Mesendoderm (in vitro differentiated cells): ENCODE results near the gene MAN1A1.

ENCODE experiments used
- DNase-seq: peaks from one replicate; pipeline ENCODE4 v3.0.0; 2013
- H2AK5ac ChIP-seq: 2 replicates; pipeline ENCODE4 v1.6.1; 2013; ENCODE audit warnings: low read length, inconsistent platforms
- H2BK120ac ChIP-seq: 2 replicates; pipeline ENCODE4 v1.6.1; 2013; ENCODE audit warnings: low read depth, mild to moderate bottlenecking, low read length, moderate library complexity, mixed read lengths
- H2BK15ac ChIP-seq: replicated peaks from 2 replicates; pipeline ENCODE4 v1.6.1; 2013; ENCODE audit warnings: low read depth, mild to moderate bottlenecking, moderate library complexity
- H2BK5ac ChIP-seq: 2 replicates; pipeline ENCODE4 v1.6.1; 2013; ENCODE audit warnings: low read length, inconsistent platforms
- H3K18ac ChIP-seq: 2 replicates; pipeline ENCODE4 v1.6.1; 2013; ENCODE audit warnings: mild to moderate bottlenecking, low read length, mixed read lengths
- H3K23ac ChIP-seq: one replicate; pipeline ENCODE4 v1.6.1; 2013; ENCODE audit warnings: low read length
- H3K27ac ChIP-seq: 2 replicates; pipeline ENCODE4 v1.5.1; 2013; ENCODE audit warnings: low read depth, mild to moderate bottlenecking, inconsistent platforms, low read length, moderate library complexity
- H3K27me3 ChIP-seq: 2 replicates; pipeline ENCODE4 v1.6.1; 2013; ENCODE audit warnings: low read length, control low read depth, mild to moderate bottlenecking, inconsistent platforms; ENCODE audit not compliant: insufficient read depth, poor library complexity
- H3K36me3 ChIP-seq: 2 replicates; pipeline ENCODE4 v1.6.1; 2013; ENCODE audit warnings: low read length, inconsistent platforms; ENCODE audit not compliant: control insufficient read depth, insufficient read depth
- H3K4ac ChIP-seq: one replicate; pipeline ENCODE4 v1.6.1; 2013; ENCODE audit warnings: low read depth, mild to moderate bottlenecking, low read length, moderate library complexity
- H3K4me1 ChIP-seq: 2 replicates; pipeline ENCODE4 v1.6.1; 2013; ENCODE audit warnings: low read depth, low read length, inconsistent platforms; ENCODE audit not compliant: control insufficient read depth
- H3K4me2 ChIP-seq: 2 replicates; pipeline ENCODE4 v1.6.1; 2013; ENCODE audit warnings: low read length
- H3K4me3 ChIP-seq: 2 replicates; pipeline ENCODE4 v1.5.1; 2013; ENCODE audit warnings: mild to moderate bottlenecking, low read length
- H3K56ac ChIP-seq: one replicate; pipeline ENCODE4 v1.6.1; 2013; ENCODE audit warnings: low read length
- H3K79me1 ChIP-seq: 2 replicates; pipeline ENCODE4 v1.6.1; 2013; ENCODE audit warnings: low read length, inconsistent platforms
- H3K79me2 ChIP-seq: 2 replicates; pipeline ENCODE4 v1.6.1; 2013; ENCODE audit warnings: mild to moderate bottlenecking, low read length; ENCODE audit not compliant: control insufficient read depth, insufficient read depth
- H3K9ac ChIP-seq: 2 replicates; pipeline ENCODE4 v1.6.1; 2013; ENCODE audit warnings: low read length, inconsistent platforms
- H4K5ac ChIP-seq: one replicate; pipeline ENCODE4 v1.6.1; 2013; ENCODE audit warnings: low read length
- H4K8ac ChIP-seq: one replicate; pipeline ENCODE4 v1.6.1; 2013; ENCODE audit warnings: low read depth, mild to moderate bottlenecking, control low read depth, low read length, moderate library complexity
- WGBS: extraction: QIAGEN DNeasy Blood & Tissue Kit; methylation state at CpG from one replicate; pipeline ENCODE4 v1.1.7; 2013; ENCODE audit warnings: low lambda C conversion rate, missing lambda C conversion rate; ENCODE audit not compliant: insufficient coverage; ENCODE audit errors: extremely low coverage; 5-methylcytosine and 5-hydroxymethylcytosine counted together

Gene MAN1A1

DNA sequence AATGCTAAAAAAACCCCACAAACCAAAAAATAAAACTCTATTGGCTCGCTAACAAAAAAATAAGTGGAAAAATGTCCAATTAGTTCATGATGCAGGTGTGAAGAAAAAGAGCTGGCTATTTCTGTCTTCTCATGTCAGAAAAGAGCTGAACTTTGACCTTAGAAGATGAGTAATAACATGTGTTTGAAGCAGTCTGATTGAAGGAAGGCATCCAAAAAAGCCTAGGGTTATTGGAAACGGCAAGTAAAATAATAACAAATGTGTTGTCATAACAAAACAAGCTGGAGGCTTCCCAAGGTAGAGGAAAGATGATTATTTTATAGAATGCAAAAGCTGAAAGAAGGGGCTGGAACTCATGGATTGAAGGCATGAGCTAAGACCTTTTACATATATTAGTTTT lies 176.7 kb downstream of the MAN1A1 start:
- Histone ChIP-seq H2AK5ac (no peak overlapping the region), H3K18ac (no peak overlapping the region), H3K27ac (no peak overlapping the region), H3K36me3 (no peaks in the 10 kb centered on the region), H2BK120ac (no peak overlapping the region), H3K4me1 (no peaks in the 10 kb centered on the region), H3K27me3 (no peaks in the 10 kb centered on the region), H3K79me2 (no peaks in the 10 kb centered on the region), H2BK15ac (no peak overlapping the region), H2BK5ac (no peak overlapping the region), H3K79me1 (no peaks in the 10 kb centered on the region), H3K9ac (no peak overlapping the region), H4K8ac (no peak overlapping the region), H3K4ac (no peak overlapping the region), H4K5ac (no peak overlapping the region), H3K56ac (no peak overlapping the region), H3K4me2 (no peak overlapping the region), H3K4me3 (no peak overlapping the region), H3K23ac (no peak overlapping the region)
- no peak for DNase-seq
- no CpG with 5 or more reads among the region's 2 CpGs for WGBS

GRCh38 chr6:119171864-119172588 lies 177.5 kb downstream of the MAN1A1 start:
- Histone ChIP-seq H2BK15ac (no peak overlapping the region), H2AK5ac (no peak overlapping the region)

DNA sequence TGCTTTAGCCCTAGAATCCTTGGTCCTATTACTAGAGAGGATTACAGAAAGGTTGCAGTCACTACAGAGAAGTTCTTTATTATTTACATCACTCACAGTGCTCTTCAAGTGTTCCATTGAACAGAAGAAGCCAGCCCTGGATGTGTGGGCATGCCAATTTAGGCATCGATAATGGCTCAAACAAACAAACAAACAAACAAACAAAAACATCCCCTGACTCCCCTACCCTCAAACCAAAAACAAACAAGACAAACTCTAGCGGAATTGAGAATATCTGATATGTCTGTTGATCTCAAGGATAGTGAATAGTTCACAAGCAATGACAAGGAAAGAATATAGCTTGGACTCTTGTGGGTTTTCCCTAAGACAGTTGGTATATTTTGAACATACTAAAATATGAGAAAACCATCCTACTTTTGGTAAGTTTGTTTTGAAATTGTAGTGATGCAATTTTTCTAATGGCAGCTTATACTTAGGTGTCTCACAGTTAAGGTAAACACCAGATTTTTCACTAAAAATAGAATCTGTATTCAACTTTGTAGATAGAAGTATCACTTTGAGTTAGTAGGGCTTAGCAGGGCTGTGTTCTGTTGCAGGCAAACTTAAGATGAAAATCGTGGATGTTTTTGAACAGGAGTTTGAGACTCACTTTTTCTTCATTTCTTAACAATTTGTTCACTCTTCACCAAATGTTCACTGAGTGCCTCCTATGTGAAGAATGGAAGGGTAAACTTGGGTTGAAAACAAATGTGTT lies 178.3 kb downstream of the MAN1A1 start:
- Histone ChIP-seq H3K9ac (no peak overlapping the region), H4K5ac (no peak overlapping the region), H3K56ac (no peak overlapping the region), H3K79me1 (no peaks in the 10 kb centered on the region), H2BK5ac (no peak overlapping the region), H4K8ac (no peak overlapping the region), H3K27ac (no peak overlapping the region), H3K27me3 (no peaks in the 10 kb centered on the region), H2BK120ac (no peak overlapping the region), H3K4me3 (no peak overlapping the region), H3K4ac (no peak overlapping the region), H3K4me2 (no peak overlapping the region), H3K18ac (no peak overlapping the region), H2BK15ac (no peak overlapping the region), H3K4me1 (no peaks in the 10 kb centered on the region), H3K23ac (no peak overlapping the region), H2AK5ac (no peak overlapping the region), H3K79me2 (no peaks in the 10 kb centered on the region), H3K36me3 (no peaks in the 10 kb centered on the region)
- DNase-seq = no peak
- WGBS = no CpG with 5 or more reads among the region's 3 CpGs

More at GRCh38 chr6:119171864-119172588, 177.5 kb downstream of the MAN1A1 start:
- no peak overlapping the region for H2BK120ac ChIP-seq
- no peak overlapping the region for H3K9ac ChIP-seq
- no peaks in the 10 kb centered on the region for H3K27me3 ChIP-seq
- no peak overlapping the region for H3K27ac ChIP-seq
- DNase-seq = no peak
- H3K36me3 ChIP-seq = no peaks in the 10 kb centered on the region
- H3K4me3 ChIP-seq = no peak overlapping the region
- H4K8ac ChIP-seq = no peak overlapping the region
- H3K18ac ChIP-seq = no peak overlapping the region
- no peak overlapping the region for H3K4ac ChIP-seq
- no peak overlapping the region for H3K23ac ChIP-seq
- no peak overlapping the region for H4K5ac ChIP-seq
- H3K79me2 ChIP-seq = no peaks in the 10 kb centered on the region
- H3K56ac ChIP-seq = no peak overlapping the region
- H2BK5ac ChIP-seq = no peak overlapping the region
- H3K4me1 ChIP-seq = no peaks in the 10 kb centered on the region
- no peaks in the 10 kb centered on the region for H3K79me1 ChIP-seq
- H3K4me2 ChIP-seq = no peak overlapping the region

GRCh38 chr6:119170447-119171087 lies 179.0 kb downstream of the MAN1A1 start:
- Histone ChIP-seq H3K79me1 (no peaks in the 10 kb centered on the region), H2AK5ac (no peak overlapping the region), H3K4me1 (no peaks in the 10 kb centered on the region), H2BK5ac (no peak overlapping the region), H3K27me3 (no peaks in the 10 kb centered on the region), H3K18ac (no peak overlapping the region), H3K27ac (no peak overlapping the region), H3K4me2 (no peak overlapping the region), H3K9ac (no peak overlapping the region), H2BK120ac (no peak overlapping the region), H3K4ac (no peak overlapping the region), H4K8ac (no peak overlapping the region), H3K36me3 (no peaks in the 10 kb centered on the region), H3K79me2 (no peaks in the 10 kb centered on the region), H3K56ac (no peak overlapping the region), H3K4me3 (no peak overlapping the region), H2BK15ac (no peak overlapping the region), H4K5ac (no peak overlapping the region), H3K23ac (no peak overlapping the region)
- no CpG with 5 or more reads among the region's 8 CpGs for WGBS
- DNase-seq = peak; percentile 40

DNA sequence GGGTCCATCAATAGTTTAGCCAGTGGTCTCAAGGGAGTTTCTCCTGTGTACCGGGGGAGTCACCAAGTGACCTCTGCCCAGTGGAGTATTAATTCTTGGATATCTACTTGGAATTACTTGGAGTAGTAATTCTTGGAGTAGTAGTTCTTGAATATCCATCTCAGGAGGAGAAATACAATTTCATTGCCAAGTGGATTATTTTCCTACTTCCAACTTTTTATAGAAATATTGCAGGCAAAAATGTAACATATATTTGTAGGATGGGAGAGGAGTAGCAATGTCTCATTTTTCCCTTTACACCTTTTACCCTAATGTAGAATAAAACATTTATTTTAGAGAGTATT lies 179.5 kb downstream of the MAN1A1 start:
- H2BK120ac ChIP-seq = peak overlapping the region; percentile 45
- no peak overlapping the region for H3K23ac ChIP-seq
- no peaks in the 10 kb centered on the region for H3K4me1 ChIP-seq
- peak overlapping the region; percentile 92 for H2BK15ac ChIP-seq
- H2AK5ac ChIP-seq = no peak overlapping the region
- no peaks in the 10 kb centered on the region for H3K27me3 ChIP-seq
- no peak overlapping the region for H3K9ac ChIP-seq
- no peaks in the 10 kb centered on the region for H3K79me1 ChIP-seq
- WGBS = no CpG with 5 or more reads among the region's 1 CpG
- no peak overlapping the region for H4K8ac ChIP-seq
- DNase-seq = no peak
- H3K36me3 ChIP-seq = no peaks in the 10 kb centered on the region
- H4K5ac ChIP-seq = no peak overlapping the region
- no peak overlapping the region for H3K27ac ChIP-seq
- no peak overlapping the region for H2BK5ac ChIP-seq
- H3K4me2 ChIP-seq = no peak overlapping the region
- H3K79me2 ChIP-seq = no peaks in the 10 kb centered on the region
- no peak overlapping the region for H3K56ac ChIP-seq
- no peak overlapping the region for H3K18ac ChIP-seq
- no peak overlapping the region for H3K4me3 ChIP-seq
- no peak overlapping the region for H3K4ac ChIP-seq
